RCC 7860 (cell line): ENCODE measurements around the gene FCRLB.
"Not testable (repeated sequence)": the region's sequence is repeated elsewhere in the genome, so short reads cannot be mapped to it uniquely, and the experiment has no call there.

Experiments
- DNase-seq: peaks from one replicate; pipeline ENCODE4 v3.0.0-alpha.2; 2015; ENCODE audit warnings: low spot score
- FAIRE-seq: peaks from 2 replicates; lab custom pipeline; 2012; peaks lifted over from hg19 to GRCh38; lab: Jason Lieb, UNC

FCRLB gene

DNA sequence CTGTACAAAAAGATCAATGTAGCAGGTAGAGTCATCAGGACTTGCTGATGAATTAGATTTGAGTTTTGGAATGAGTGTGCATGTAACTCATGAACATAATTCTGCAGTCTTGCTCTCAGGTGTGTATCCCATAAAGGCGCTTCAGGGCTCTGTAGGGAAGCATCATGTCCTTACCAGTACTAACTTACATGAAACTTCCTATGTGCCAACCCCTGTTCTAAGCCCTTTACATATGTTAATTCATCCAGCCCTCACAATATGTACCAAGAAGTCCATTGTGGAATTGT, 2.1 kb upstream of the FCRLB start:
- FAIRE-seq (no peak), DNase-seq (no peak)

DNA sequence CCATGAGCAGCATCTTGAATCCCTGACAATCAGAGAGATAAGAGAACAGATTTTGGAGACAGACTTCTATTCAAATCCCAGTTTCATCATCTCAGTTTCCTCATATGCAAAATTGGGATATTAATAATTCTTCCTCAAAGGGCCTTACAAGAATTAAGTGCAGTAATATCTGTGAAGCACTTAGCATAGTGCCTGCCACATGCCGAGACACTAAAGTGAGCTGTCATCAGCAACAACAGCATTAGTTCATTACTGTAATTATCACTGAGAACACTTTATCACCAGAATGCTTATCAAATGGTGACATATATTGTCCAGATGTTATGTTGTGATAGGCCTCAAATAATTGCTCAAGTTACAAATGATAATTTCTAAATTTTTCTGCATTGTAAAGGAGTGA, 922 bp upstream of the FCRLB start:
- DNase-seq (no peak), FAIRE-seq (no peak)

DNA sequence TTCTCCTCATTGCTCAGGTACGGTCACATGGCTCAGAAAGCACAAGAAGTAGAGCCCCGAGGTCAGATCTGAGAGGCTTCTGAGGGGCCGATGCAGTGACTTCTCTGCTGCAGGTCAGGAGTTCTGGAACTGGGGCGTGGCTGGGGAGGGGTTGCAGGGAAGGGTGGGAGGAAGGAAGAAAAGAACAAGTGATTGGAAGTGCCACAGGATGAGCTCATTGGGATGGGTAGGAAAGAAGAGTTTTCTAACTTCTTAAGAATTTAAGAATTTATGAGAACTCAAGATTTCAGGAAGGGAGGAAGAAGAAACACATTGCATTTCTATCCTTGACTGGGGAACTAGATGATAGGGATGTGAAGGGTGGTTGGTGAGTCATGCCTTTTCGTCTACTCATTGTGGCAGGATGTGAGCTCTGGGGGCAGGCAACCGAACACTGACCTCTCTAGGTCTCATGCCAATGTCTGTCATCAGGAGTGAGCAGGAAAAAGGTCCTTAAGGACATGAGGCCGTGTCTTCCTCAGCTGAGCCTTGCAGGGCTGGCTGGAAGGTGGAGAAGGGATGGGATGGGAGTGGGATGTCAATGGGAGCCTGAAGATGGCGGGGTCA, 497 bp downstream of the FCRLB start:
- peak; percentile 79 for FAIRE-seq
- peak; percentile 90 for DNase-seq

DNA sequence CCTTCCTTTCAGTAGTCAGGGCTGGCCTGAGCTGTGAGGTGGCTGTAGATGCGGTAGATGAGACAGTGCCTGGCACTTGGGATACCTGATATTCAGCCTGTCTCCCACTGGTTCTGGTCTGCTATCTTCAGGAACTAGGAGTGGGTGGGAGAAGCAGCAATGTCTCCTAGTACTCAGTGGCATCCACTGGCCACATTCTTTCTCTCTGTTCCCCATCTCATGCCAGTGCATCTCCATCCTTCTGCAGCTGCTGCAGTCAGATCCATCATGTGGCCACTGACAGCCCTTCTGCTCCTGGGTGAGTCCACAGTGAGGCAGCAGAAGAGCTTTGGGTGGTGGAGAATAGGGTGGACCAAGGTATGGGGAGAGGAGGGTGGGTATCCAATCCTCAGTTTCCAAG, 1.1 kb downstream of the FCRLB start:
- DNase-seq (no peak), FAIRE-seq (no peak)

DNA sequence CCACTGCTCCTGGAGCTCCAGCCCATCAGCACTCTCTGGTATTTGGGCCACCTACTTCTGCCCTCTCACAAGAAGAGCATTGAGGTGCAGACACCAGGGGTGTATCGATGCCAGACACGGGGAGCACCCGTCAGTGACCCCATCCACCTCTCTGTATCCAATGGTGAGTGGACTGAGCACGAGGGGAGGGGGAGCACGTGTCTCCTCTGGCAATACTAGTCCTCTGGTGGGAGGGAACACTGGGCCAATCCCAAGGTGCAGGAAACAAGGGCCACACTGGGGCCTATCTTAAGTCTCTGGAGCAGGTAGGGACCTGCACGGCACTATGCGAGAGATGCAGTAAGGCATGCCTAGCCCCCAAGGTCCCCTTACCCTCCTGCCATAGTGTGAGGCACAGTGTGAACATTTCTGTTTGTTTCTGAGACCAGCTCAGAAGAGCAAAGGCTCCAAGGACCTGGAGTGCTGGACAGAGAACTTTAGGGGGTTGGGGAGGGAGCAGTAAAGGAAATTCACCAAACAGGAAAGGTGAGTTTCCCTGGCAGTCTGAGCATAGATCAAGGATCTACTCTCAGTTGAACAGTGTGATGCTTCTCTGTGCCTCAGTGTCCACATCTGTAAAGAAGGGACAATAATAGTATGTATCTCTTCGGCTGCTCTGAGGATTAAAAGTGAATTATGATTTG, 2.3 kb downstream of the FCRLB start:
- no peak for FAIRE-seq
- no peak for DNase-seq

DNA sequence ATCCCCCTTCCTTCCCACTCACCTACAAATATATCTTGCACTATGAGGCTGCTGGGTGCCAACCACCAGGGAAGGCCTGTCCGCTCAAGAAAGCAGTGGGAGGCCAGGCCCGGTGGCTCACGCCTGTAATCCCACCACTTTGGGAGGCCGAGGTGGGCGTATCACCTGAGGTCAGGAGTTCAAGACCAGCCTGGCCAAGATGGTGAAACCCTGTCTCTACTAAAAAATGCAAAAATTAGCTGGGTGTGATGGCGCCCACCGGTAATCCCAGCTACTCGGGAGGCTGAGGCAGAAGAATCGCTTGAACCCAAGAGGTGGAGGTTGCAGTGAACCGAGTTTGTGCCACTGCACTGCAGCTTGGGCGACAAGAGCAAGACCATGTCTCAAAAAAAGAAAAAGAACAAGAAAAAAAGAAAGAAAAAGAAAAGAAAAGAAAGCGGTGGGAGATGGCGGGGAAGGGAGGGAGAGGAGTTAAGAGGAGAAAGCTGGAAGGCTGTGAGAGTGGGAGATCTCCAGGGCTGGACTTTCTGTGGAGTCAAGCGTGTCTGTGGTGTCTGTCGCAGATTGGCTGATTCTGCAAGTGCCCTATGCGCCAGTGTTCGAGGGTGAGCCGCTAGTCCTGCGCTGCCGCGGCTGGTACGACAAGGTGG, 4.0 kb downstream of the FCRLB start:
- FAIRE-seq, DNase-seq: not testable (repeated sequence)

DNA sequence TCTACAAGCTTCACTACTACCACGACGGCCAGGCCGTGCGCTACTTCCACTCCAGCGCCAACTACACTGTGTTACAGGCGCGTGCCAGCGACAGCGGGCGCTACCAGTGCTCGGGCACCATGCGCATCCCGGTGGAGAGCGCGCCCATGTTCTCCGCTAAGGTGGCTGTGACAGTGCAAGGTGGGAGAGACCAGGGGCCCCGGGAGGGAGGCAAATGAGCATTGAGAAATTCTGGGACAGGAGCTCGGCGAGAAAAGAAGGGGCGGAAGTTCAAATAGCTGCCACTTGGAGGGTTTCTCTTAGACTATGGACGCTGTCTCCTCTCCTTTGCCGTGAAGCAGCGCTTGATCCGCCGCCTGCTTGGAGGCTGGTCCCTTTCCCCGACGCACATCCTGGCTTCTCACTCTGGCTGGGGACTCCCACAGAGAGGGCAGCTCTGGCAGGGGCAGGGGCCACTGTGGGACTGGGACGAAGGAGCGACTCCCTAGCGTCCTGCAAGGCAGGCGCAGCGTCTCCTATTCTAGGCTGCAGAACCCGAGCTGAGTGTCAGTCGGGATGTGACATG, 4.6 kb downstream of the FCRLB start:
- FAIRE-seq: no peak

DNA sequence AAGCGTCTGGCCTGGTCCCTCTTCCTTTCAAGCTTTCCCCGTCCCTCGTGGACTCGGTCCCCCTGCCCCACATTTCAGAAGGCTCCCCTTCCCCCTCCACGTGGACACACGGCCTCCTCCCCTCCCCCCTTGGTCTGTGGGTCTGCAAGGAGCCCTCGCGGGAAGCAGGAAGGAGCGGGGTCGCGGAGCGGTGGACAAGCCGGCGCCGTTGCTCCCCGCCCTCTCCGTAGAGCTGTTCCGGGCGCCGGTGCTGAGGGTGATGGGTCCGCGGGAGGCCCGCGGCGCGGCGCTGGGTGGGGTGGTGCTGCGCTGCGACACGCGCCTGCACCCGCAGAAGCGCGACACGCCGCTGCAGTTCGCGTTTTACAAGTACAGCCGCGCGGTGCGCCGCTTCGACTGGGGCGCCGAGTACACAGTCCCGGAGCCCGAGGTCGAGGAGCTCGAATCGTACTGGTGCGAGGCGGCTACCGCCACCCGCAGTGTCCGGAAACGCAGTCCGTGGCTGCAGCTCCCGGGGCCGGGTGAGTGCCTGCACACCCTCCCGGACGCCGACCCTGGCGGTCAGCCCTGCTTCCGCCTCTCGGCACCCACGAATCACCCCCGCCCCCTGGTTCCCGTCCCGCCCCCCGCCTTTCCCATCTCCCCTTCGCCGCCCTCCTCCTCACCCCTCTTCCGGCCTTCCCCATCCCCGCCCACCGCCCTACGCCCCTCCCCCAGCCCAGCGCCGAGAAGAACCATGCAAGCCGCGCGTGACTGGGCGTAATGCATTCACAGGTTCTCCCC, 5.3 kb downstream of the FCRLB start:
- no peak for FAIRE-seq

More for the DNA sequence above, 4.6 kb downstream of the FCRLB start:
- peak; percentile 10 for DNase-seq

DNA sequence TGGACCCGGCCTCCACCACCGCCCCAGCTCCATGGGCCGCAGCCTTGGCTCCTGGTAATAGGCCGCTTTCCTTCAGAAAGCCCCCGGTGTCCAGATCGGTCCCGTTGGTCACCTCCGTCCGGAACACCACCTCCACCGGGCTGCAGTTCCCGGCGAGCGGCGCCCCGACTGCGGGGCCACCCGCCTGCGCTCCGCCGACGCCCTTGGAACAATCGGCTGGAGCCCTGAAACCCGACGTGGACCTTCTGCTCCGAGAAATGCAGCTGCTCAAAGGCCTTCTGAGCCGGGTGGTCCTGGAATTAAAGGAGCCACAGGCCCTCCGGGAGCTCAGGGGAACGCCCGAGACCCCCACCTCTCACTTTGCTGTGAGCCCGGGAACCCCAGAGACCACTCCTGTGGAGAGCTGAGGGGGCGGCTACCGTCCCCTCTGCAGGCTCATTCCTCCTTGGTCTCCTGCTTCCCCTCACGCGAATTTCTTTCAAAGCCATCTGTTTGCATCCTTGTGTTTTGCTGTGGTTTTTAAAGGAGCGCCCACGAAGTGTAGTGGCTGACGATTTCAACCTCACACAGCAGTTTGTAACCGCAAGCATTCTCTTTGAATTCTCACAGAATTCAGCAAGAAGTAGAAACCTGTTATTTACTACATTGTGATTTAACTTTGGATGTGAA, 6.0 kb downstream of the FCRLB start:
- DNase-seq (peak; percentile 35), FAIRE-seq (no peak)

More for the DNA sequence above, 5.3 kb downstream of the FCRLB start:
- DNase-seq: peak; percentile 67

DNA sequence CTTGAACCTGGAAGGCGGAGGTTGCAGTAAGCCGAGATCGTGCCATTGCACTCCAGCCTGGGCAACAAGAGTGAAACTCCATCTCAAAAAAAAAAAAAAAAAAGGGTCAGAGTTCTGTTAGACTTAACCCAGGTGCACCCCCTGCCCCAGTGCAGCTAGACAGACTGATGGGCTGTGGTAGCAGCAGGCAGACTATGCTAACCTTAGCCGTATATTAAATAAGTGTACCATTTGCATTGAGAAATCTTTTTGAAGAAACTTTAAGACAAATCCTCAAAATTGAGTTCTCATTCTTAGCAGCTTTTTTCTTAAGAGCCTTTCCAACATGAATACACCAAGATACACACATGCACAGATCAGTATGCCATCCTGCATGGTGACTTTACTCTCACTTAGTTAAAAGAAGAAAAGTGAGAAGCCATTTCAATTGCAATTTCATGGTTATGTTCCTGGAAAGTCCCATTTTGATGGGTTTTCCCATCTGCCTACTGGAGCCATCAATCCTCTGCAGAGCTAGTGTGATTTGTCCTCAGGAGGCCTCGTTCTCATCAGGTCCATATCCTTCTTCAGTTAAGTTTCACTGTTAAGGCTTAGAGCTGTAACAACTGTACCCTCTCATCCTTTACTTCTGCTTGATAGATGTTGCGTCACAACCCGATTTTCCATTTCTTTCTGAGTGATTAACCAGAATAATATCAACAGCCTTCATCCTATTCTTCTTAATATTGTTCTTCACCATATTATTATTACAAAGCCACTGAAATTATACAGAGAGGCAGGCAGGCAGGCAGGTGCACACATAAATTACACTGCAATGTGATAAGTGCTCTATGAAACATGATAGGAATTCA, 7.3 kb downstream of the FCRLB start:
- FAIRE-seq (no peak), DNase-seq (no peak)

DNA sequence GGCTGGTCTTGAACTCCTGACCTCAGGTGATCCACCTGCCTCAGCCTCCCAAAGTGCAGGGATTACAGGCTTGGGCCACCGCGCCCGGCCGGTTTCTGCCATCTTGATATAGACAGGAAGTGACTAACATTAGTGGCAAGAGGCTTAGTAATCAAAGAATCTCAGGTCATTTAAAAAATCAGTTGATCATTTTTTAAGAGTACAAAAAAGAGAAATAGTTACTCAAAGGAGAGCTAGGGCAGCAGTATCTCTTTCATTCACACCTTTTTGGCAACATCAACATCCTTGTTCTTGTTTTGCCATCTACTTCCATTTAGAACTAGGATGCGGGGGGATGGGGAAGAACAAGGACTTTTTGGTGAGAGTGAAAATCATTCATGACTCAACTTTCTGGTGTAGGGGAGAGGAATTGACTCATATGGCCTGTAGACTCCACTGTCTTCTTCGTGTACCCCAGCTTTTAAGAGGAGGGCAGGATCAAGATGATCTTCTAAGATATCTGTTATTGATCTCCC, 8.8 kb downstream of the FCRLB start:
- FAIRE-seq (no peak), DNase-seq (peak; percentile 59)

DNA sequence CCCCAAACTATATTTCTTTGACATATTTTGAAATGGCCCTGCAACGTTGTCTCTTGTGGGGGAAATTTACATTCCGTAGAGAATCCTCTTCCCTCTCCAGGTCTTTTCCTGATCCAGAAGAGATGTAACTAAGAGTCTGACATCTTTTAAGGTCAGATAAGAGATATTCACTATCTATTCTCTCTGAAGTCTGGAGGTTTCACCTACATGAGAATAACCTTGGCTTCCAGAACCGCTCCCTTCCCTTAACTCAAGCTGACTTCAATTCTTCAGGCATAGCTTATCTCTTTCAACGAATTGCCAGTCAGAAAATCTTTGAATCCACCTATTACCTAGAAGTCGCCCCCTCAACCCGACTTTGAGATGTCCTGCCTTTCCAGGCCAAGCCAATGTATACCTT, 9.9 kb downstream of the FCRLB start:
- DNase-seq (no peak), FAIRE-seq (no peak)

DNA sequence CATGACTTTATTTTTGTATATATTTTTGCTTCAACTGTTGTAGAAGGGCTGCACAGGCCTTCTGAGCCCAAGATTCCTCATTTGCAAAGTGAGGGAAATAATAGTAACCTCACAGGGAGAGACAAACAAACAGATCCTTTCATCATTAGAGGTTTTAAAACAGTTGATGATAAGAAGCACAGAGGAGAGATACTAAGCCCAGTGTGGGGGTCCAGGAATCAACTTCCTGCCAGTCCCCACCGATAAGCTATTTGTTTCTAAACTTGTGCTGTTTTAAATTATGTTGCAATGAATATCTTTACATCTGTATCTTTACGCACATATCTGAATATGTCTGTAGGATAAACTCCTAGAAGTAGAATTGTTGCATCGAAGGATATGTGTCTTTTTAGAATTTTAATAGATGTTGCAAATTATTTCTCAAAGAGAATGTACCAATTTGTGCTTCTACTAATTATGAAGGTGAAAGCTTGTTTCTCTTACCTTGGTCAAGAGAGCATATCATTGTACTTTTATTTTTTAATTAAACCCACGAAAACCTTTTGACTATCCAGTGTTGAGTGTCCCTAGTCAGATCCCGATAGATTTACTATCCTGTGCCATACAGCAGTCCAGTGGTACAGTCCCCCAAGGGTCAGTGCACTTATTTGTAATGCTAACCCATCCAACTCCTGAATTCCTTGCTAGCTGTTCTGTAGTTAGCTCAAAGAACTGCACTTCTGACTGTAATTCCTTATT, 10.8 kb downstream of the FCRLB start:
- FAIRE-seq (no peak), DNase-seq (no peak)

DNA sequence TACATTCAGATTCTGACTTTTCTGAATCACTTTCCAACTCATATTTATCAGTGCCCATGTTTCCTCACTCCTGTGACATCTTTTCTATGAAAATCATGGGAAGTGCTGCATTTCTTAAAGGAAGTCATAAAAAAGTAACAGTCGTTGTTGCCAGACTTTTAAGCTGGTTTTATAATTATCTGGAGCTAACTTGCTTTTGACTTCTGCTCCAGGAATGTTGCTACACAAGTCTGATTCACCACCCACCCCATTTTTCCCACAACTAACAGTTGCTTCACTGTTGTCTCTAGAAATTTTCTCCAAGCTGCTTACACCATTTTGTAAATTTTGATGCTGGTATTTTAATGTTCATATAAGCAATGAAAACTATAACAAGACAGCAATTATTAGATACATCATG, 12.2 kb downstream of the FCRLB start:
- FAIRE-seq (peak; percentile 66), DNase-seq (peak; percentile 55)

DNA sequence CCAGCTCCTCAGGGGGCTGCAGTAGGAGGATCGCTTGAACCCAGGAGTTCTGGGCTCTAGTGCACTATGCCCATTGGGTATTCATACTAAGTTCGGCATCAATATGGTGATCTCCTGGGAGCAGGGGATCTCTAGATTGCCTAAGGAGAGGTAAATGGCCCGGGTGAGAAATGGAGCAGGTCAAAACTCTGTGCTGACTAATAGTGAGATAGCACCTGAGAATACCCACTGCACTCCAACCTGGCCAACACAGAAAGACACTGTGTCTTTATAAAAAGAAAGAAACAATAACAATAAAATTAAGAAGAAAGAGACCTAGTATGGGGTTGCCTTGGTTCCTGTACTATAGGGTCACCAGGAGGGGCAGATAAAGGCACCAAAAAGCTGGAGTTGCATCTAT, 14.5 kb downstream of the FCRLB start:
- no peak for DNase-seq
- FAIRE-seq: no peak

DNA sequence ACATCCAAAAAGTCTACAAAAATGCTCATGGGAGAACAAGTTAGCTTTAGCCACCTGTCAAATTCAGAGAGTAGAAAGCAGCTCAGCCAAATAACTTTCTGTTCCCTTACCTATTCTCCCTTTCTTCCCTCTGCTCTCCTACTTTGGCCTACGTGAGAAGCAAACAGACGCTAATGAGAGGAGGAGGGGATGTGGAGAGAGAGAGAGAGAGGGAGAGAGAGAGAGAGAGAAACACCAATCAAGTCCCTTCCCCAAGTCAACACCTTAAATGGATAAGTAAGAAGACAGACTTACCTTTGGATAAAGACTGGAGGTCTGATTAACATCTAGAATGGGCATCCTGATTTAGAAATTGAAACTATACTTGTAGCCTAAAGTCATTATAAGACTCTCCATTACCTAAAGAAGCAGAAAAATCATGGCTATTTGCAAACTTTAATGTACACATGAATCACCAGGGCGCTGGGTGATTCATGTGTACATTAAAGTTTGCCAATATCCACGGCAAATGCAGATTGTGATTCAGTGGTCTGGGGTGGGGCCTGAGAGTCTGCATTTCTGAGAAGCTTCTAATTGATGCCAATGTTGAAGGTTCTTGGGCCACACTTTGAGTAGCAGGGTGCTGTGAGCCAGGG, 15.1 kb downstream of the FCRLB start:
- FAIRE-seq: no peak
- no peak for DNase-seq

DNA sequence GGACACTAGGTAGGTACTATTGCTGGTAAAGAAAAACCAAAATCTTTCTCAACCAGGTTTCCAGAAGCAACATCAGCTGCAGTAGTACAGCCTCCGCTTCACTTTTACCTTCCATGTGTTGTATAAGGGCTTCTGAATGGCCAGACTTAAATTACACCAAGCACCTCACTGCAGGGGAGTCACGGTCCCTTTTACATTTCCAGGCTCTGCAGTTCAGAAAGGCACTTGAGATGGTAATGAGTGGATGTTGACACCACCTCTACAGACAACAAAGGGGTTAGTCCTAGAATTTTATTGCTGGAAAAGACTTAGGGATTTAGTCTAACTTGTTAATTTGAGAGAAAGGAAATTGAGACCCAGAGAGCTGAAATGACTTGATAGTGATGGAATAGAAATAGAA, 16.3 kb downstream of the FCRLB start:
- DNase-seq (no peak), FAIRE-seq (no peak)

DNA sequence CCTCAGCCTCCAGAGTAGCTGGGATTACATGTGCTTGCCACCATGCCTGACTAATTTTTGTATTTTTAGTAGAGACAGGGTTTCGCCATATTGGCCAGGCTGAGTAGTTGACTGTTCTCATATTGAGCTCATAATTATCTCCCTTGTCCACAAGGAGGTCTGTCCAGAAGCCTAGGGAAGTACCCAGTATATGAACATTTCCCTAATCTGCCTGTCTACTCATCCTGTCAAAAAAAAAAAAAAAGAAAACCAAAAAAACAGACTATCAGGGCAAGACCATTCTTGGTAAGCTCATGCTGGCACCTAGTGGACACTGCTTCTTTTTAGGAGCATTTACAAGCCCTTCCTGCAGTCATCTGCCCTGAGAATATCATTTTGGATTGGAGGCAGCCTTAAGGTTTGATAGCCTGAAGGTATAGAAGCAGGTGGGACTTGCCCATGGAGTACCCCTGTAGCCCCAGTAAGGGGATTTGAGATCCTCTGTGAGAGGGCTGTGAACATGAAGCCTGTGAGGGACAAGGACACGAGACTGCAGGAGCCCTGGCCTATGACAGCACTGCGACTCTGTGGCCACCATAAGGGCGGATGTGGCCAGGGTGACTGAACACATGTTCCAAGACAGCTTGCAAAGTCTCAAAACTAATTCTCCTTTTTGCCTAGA, 17.4 kb downstream of the FCRLB start:
- DNase-seq: peak; percentile 40
- no peak for FAIRE-seq
